GM12878 (cell line): Measurements from ENCODE around the gene TMEM106A. TPM values are rescaled to one million over a fixed set of nuclear protein-coding genes. Genes with fewer than 3 reads are reported as not detected.

Source experiments
- BACH1 ChIP-seq: fragments of 450-650 bp; IDR thresholded peaks from 2 replicates; pipeline ENCODE4 v1.6.1; 2017; ENCODE audit warnings: mild to moderate bottlenecking, borderline replicate concordance
- E4F1 ChIP-seq: fragments of 450-650 bp; IDR thresholded peaks from 2 replicates; pipeline ENCODE4 v1.6.1; 2018; ENCODE audit warnings: borderline replicate concordance, mild to moderate bottlenecking; ENCODE audit not compliant: partially characterized antibody
- ESRRA ChIP-seq: IDR thresholded peaks from 2 replicates; pipeline ENCODE4 v1.6.1; 2012; ENCODE audit warnings: mild to moderate bottlenecking, low read length, improper control_type of control experiment
- FOS ChIP-seq: IDR thresholded peaks from 3 replicates; pipeline ENCODE4 v1.6.1; 2011; ENCODE audit warnings: borderline replicate concordance; ENCODE audit not compliant: insufficient read length; ENCODE audit errors: extremely low read depth
- IRF3 ChIP-seq: fragments of 450-650 bp; IDR thresholded peaks from 2 replicates; pipeline ENCODE4 v1.6.1; 2014; ENCODE audit warnings: mild to moderate bottlenecking
- IRF4 ChIP-seq: IDR thresholded peaks from 2 replicates; pipeline ENCODE4 v1.6.1; 2011; ENCODE audit warnings: low read depth, low read length
- JUNB ChIP-seq: IDR thresholded peaks from 2 replicates; pipeline ENCODE4 v1.6.1; 2016; ENCODE audit warnings: antibody characterized with exemption, mild to moderate bottlenecking
- MTA3 ChIP-seq: IDR thresholded peaks from 2 replicates; pipeline ENCODE4 v1.6.1; 2012; ENCODE audit warnings: low read length, inconsistent platforms, borderline replicate concordance
- NFXL1 ChIP-seq: fragments of 450-650 bp; IDR thresholded peaks from 2 replicates; pipeline ENCODE4 v1.6.1; 2017; ENCODE audit warnings: antibody characterized with exemption, mild to moderate bottlenecking, borderline replicate concordance
- NFYA ChIP-seq: IDR thresholded peaks from 2 replicates; pipeline ENCODE4 v1.6.1; 2011; ENCODE audit warnings: low read depth, mild to moderate bottlenecking, low read length, improper control_type of control experiment, borderline replicate concordance
- NKRF ChIP-seq: fragments of 450-650 bp; conservative IDR thresholded peaks from 2 replicates; pipeline ENCODE4 v1.6.1; 2017; ENCODE audit warnings: mild to moderate bottlenecking, moderate library complexity
- NR2F1 ChIP-seq: fragments of 450-650 bp; conservative IDR thresholded peaks from 2 replicates; pipeline ENCODE4 v1.6.1; 2017; ENCODE audit warnings: mild to moderate bottlenecking
- PRDM15 ChIP-seq: fragments of 450-650 bp; formaldehyde crosslinking; IDR thresholded peaks from 2 replicates; pipeline ENCODE4 v1.4.0; 2020; ENCODE audit warnings: mild to moderate bottlenecking, moderate library complexity
- RB1 ChIP-seq: fragments of 450-650 bp; formaldehyde crosslinking; IDR thresholded peaks from 2 replicates; pipeline ENCODE4 v1.6.1; 2017; ENCODE audit warnings: mild to moderate bottlenecking, borderline replicate concordance
- RCOR1 ChIP-seq: conservative IDR thresholded peaks from 2 replicates; pipeline ENCODE4 v1.6.1; 2012; ENCODE audit warnings: low read depth, low read length, improper control_type of control experiment
- TCF12 ChIP-seq: IDR thresholded peaks from 2 replicates; pipeline ENCODE4 v1.6.1; 2011; ENCODE audit warnings: low read depth, mild to moderate bottlenecking, low read length
- USF1 ChIP-seq: IDR thresholded peaks from 2 replicates; pipeline ENCODE4 v1.6.1; 2011; ENCODE audit warnings: borderline replicate concordance, low read depth, mild to moderate bottlenecking, moderate library complexity, mixed read lengths, low read length; ENCODE audit not compliant: insufficient read depth; ENCODE audit errors: extremely low read length
- ZSCAN29 ChIP-seq: fragments of 450-650 bp; IDR thresholded peaks from 2 replicates; pipeline ENCODE4 v1.6.1; 2017; ENCODE audit warnings: mild to moderate bottlenecking, moderate library complexity
- ZZZ3 ChIP-seq: IDR thresholded peaks from 2 replicates; pipeline ENCODE4 v1.6.1; 2011; ENCODE audit warnings: low read depth; ENCODE audit not compliant: control insufficient read depth, insufficient read length
- polyA plus RNA-seq, 11 experiments: library from polyadenylated mRNA; depleted of rRNA in 4 of 11; unstranded in 6 of 11; stranded (reverse) in 5 of 11; fragments of >200 nt; fragmentation: Nextera tagmentation in 4 of 11; fragmentation: Illumina TruSeq in 1 of 11; extraction: Ambion mirVana in 4 of 11; extraction: Trizol in 1 of 11; gene quantifications; 1 replicate in 1 of 11; 2 replicates in 10 of 11; pipeline versions ENCODE4 v1.2.1 to v1.2.3, GENCODE V29; 2011 to 2016; ENCODE audit warnings: inconsistent platforms in 2 of 11, missing spikeins in 2 of 11, low read depth in 1 of 11
- total RNA-seq, 4 experiments: library from RNA; depleted of rRNA in 3 of 4; stranded (reverse); fragments of >200 nt in 3 of 4; fragmentation: Illumina TruSeq in 1 of 4; extraction: Trizol in 1 of 4; gene quantifications; 2 replicates each; pipeline versions ENCODE4 v1.2.1 to v1.2.3, GENCODE V29; 2013 to 2021

The TMEM106A gene
- total and polyA plus RNA-seq, 10 of the 15 experiments (the other 5 are each of a cell fraction or from before 2014, with no cell fraction given): 2.3 to 18.7 (median 9.3) TPM

GRCh38 chr17:43211480-43212402 lies at the start of gene TMEM106A (continued):
- TF ChIP-seq IRF3: no peak
- no peak for TF ChIP-seq NFXL1
- no peak for TF ChIP-seq USF1
- TF ChIP-seq IRF4: peak; percentile 17; the same call in 1 of the 2 replicates
- TF ChIP-seq PRDM15 (CRISPR knock-in tag): no peak
- TF ChIP-seq RB1: no peak
- TF ChIP-seq FOS: no peak
- TF ChIP-seq MTA3: no peak; the same call in 1 of the 2 replicates
- TF ChIP-seq NR2F1: no peak
- TF ChIP-seq NKRF: peak; percentile 63; the same call in 1 of the 2 replicates
- TF ChIP-seq RCOR1: no peak
- no peak for TF ChIP-seq NFYA
- TF ChIP-seq ZZZ3: no peak
- TF ChIP-seq BACH1: peak; percentile 24; the same call in 1 of the 2 replicates
- no peak for TF ChIP-seq ZSCAN29
- no peak for TF ChIP-seq ESRRA
- no peak for TF ChIP-seq E4F1
- TF ChIP-seq TCF12: no peak
- no peak for TF ChIP-seq JUNB
